AG08396 (cell line): ENCODE data around the gene STBD1.
A peak's percentile ranks its signal among the peaks of the same experiment; 100 is the strongest.
"Not testable (repeated sequence)": the region's sequence is repeated elsewhere in the genome, so short reads cannot be mapped to it uniquely, and the experiment has no call there.

Source experiments
- DNase-seq: peaks from one replicate; pipeline ENCODE4 v3.0.0; 2012; ENCODE audit warnings: low spot score, mixed read lengths

STBD1 gene

DNA sequence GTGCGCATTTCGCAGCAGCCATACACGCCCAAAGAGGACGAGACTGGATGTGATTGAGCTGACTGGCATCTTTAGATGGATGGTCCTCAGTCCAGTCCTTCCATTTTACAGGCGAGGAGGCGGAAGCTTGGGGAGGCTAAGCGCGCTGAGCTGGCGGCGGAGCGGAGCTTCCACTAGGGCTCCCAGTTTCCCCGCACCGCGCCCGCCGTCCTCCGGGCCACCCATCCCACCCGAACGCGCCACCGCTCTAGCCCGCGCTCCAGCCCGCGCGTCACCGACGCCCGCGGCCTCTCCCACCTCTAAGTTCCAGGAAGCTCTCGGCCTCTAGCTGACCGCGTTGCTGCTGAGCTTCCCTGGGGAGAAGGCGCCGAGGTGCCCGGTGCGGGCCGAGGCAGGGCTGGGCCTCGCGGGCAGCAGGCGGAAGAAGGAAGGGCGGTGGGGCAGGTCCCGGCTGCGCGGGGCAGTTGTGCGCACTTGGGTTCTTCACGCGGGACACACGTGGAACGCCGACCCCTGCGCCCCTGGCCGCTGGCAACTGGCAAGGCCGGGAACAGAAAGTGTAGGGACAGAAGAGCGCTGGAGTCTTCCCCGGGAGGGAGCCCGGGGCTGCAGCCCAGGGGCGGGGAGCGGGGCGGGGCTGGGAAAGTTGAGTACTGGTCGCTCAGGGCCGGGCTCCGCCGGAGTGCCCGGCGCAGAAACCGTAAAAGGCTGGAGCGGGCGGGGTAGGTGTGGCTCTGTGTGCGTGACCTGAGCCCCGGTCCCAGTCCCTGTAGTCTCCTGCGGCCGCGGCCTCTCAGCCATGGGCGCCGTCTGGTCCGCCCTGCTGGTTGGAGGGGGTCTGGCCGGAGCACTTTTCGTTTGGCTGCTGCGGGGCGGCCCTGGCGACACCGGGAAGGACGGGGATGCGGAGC is at the start of gene STBD1:
STBD1 (plus strand) TSS at position 763 of the 911 bp plus-strand sequence; CDS start at position 800, 37 bp downstream.
- peak; percentile 82 for DNase-seq

DNA sequence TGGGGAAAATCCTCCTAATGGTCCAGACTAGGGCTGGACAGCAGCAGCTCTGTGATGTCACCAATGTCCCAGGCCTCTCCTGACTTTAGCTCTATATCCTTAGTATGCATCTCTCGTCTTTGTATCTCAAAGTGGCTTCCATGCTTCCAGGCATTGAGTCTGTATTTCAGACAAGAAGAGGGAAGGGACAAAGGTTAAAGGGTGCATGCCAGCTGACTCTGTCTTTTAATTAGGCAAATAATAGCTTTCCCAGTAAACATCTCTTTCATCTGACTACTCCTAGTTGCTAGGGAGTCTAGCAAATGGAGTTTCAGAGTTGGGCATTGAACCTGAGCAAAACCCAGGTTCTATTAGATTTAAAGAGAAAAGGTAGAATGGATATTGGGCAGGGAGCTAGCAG is 49.6 kb upstream of the STBD1 start:
- DNase-seq, result no peak

GRCh38 chr4:76257824-76258223 is 48.7 kb upstream of the STBD1 start:
- DNase-seq, result no peak

- DNase-seq, result no peak
Observed at GRCh38 chr4:76260571-76260970, 46.0 kb upstream of the STBD1 start.

DNA sequence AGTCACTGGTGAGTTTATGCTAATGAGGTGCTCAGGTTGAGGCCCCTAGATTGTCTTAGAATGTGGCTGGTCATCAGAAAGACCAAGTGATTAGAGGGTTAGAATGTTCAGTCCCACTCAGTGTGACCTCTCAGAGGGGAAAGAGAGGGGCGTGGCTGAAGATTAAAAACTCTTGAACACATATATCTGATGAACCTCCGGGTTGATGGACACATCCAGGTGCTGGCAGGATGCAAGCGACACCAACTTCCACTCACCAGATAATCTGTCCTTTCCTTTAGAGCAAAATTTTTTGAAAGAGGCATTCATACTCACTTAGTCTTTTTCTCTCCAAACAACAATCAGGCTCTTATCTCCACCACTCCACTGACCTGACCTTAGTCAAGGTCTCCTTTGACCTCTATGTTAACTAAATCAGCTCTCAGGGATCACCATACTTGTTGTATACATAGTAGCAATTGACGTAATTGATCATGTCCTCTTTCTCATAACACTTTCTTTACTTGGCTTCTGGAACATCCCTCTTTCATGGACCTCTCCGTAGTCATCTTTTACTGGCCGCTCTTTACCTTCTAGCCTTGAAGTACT is 40.8 kb upstream of the STBD1 start:
- DNase-seq, result no peak

GRCh38 chr4:76266627-76267026 is 39.9 kb upstream of the STBD1 start:
- no peak for DNase-seq

DNA sequence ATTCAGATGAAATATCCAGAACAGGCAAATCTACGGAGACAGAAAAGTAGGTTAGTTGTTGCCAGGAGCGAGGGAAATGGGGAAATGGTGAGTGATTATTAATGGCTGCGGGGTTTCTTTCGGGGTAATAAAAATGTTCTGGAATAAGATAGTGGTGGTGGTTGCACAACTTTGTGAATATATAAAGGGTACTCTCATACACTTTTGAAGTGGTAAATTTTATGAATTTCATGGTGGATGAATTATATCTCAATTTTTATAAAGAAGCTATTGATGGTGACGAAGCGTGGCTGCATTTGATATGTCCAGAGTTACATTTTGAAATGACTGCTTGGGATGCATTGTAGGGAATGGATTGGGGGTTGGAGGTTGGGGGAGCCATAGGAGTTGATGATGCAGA is 38.7 kb upstream of the STBD1 start:
- no peak for DNase-seq

DNA sequence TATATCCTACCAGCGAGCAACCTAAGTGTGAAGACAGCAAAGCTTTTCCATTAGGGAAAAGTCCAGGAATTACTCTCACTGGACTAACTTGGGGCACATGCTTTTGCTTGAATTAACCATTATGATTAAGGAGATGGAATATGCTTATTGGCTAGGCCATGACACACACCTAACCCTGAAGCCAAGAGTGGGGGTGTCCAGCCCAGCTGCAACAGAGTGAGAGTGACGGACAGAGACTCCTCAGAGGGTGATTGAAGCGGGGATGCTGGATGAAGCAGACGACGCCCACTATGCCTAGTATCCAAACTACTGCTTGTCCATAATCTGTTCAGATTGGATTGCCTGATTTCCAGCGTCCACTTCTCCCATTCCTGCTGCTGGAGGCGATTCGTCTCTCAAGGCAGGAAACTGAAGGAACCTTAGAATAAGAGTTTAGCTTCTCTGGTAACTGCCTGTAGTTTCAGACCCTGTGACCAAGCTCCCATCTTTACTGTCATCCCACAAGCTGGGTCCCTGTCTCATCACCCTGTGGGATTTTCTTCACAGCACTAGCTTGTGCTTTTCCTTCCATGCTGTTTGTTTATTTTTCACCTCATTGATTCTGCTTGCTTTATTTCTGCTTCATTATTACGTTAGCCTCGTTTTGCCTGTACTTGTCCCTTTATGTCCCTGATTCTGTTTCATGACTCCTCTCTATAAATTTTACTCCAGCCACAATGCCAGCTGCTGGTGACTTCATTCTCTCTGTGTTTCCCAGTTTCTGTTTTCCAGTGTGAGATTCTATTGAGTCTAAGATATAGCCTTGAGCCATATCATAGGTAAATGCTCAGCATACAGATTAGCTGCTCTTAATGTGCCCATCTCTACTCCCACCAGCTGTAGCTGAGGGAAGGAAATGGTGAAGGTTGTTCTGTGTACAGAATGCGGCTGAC is 36.0 kb upstream of the STBD1 start:
- no peak for DNase-seq

- no peak for DNase-seq
Observed at GRCh38 chr4:76271248-76271647, 35.3 kb upstream of the STBD1 start.

DNA sequence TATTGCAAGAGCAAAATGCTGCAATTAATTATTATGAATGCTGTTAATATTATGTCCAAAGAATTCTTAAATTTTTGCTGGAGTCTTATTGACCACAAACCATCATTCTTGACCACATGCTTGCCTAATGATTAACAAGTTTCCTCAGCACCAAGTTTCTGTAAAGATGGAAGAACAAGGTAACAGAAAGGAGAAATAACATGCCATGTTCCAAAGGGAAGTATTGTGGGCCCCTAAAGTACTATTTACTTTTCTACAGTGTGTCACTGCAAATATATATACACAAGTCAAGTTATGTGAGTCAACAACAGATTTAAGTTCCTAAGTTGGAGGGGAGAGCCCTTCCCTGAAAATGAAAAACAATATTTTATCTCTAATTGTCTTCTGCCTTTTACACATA is 34.5 kb upstream of the STBD1 start:
- no peak for DNase-seq

DNA sequence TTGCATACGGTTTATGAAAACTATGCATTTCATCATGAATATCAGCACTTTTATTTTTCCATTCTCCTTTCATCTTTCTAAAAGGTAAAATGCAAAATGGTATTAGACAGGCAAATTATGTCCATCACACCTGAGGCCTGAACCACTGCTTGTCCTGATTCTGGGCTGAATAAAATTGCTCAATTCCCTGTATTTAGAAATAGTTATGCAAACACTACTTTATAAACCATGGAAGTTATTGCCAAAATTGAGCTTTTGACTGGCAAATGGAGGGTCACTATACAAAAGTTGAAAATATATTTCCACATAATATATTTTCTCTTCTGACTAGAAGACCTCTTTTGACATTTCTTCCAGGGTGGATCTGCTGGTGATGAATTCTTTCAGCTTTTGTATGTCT is 34.0 kb upstream of the STBD1 start:
- DNase-seq, result no peak

- no peak for DNase-seq
Observed at GRCh38 chr4:76272999-76273398, 33.5 kb upstream of the STBD1 start.

- DNase-seq, result no peak
Observed at GRCh38 chr4:76275486-76276124, 30.9 kb upstream of the STBD1 start.

GRCh38 chr4:76276813-76277212 is 29.7 kb upstream of the STBD1 start:
- no peak for DNase-seq

GRCh38 chr4:76277667-76278066 is 28.9 kb upstream of the STBD1 start:
- no peak for DNase-seq

- DNase-seq, result no peak
Observed at GRCh38 chr4:76278583-76278982, 27.9 kb upstream of the STBD1 start.

DNA sequence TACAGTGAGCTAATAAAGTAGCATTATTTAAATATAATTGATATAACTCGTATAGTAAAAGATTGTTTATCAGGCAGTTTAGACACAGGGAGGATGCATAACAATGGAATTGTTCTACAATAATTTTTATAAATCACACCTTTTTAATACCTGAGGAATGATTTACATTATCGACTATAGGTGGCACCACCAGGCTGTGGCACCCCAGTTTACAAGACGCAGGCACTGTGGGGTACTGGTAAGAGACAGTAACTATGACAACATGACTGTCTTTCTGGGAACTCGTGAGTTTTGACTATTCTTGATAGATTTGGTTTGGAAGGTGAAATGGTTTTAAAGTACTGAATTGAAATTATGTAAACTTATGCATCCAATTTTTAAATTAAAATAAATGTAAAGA is 27.1 kb upstream of the STBD1 start:
- DNase-seq, result no peak

DNA sequence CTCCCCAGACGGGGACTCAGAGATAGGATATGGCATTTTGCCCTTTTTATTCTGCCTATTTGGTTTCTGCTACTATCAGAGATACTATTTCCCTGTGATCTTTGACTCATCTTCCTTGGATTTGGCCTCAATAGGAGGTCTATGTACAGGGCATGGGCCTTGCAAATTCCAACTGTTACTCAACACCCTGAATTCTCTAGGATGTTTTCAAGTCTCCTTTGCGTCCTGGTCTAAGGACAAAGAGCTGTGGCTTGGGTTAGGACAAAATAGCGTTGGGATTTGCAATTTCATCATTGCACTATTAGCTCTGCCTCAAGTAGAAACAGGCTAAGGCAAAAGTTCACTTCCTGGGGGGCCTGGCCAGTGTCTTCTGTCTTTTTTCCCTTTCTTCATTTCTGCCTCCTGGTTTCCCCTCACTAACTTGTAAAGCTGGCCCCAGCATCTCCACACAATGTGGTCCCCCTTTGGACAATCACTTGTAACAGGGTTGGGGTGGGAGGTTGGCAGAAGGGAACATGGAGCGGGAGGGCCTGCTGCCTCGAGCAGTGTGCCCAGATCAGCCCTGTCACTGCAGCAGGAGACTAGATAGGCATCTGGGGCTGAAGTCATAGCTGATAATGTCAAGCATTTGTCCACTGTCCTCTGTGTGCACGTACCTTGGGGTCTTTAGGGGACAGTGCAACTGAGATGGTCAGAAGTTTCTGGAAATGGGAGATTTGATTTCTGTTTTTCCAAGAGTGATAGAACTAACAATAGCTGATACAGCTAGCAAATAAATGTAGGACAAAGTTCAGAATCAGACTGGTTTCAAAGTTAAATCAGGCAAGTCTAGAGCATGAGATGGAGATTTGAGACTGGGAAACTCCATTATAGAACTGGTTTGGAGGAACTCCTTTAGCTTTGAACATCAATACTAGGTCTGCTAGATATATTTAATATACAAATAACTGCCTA is 25.8 kb upstream of the STBD1 start:
- DNase-seq, result no peak

DNA sequence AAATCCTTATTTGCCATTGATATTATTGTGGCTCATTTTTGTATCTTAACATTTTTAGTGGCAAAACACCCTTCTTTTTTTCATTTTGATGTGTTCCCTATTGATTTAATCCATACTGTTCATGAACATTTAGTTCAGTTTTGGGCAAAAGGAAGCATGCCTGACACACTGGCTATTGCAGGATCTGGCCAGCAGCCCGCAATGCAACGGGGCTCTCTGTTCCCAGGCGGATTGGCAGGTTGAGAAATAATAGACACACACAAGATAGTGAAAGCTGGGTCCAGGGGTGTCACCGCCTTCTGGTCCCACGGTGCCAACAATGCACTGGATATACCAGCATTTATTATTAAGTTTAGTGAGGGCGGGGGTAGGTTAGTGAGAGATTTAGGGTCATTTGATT is 24.9 kb upstream of the STBD1 start:
- not testable (repeated sequence) for DNase-seq

GRCh38 chr4:76282941-76283689 is 23.4 kb upstream of the STBD1 start:
- DNase-seq, result no peak
